NT2/D1 (cell line): ENCODE results near the gene COX11.

Experiments used
- DNase-seq: peaks from one replicate; pipeline ENCODE4 v3.0.0-alpha.2; 2011; ENCODE audit warnings: low read depth, low spot score
- H3K27me3 ChIP-seq: 2 replicates; pipeline ENCODE4 v1.6.0; 2011; ENCODE audit warnings: mild to moderate bottlenecking; ENCODE audit not compliant: insufficient read length, insufficient read depth
- H3K36me3 ChIP-seq: 2 replicates; pipeline ENCODE4 v1.6.1; 2011; ENCODE audit warnings: mild to moderate bottlenecking, low read length, mixed read lengths; ENCODE audit not compliant: insufficient read depth, insufficient read length
- H3K4me1 ChIP-seq: 2 replicates; pipeline ENCODE4 v1.5.1; 2011; ENCODE audit not compliant: insufficient read depth, insufficient read length
- H3K4me3 ChIP-seq: 2 replicates; pipeline ENCODE4 v1.5.1; 2011; ENCODE audit warnings: low read depth; ENCODE audit not compliant: insufficient read length
- H3K9ac ChIP-seq: 2 replicates; pipeline ENCODE4 v1.6.0; 2011; ENCODE audit warnings: low read depth; ENCODE audit not compliant: insufficient read length
- H3K9me3 ChIP-seq: 2 replicates; pipeline ENCODE4 v1.5.1; 2011; ENCODE audit warnings: mild to moderate bottlenecking, low read length; ENCODE audit not compliant: insufficient read depth
- SUZ12 ChIP-seq: IDR thresholded peaks from 2 replicates; pipeline ENCODE4 v1.6.1; 2011; ENCODE audit not compliant: insufficient read length, insufficient read depth; ENCODE audit errors: extremely low read depth
- YY1 ChIP-seq: IDR thresholded peaks from 2 replicates; pipeline ENCODE4 v1.6.1; 2011; ENCODE audit not compliant: insufficient read length, insufficient read depth
- ZNF274 ChIP-seq: IDR thresholded peaks from 2 replicates; pipeline ENCODE4 v1.6.1; 2011; ENCODE audit warnings: mild to moderate bottlenecking, low read depth, low read length

The COX11 gene

GRCh38 chr17:54990118-54990517 is 21.7 kb upstream of the COX11 start:
- no peak for DNase-seq
- Histone ChIP-seq H3K27me3 (no peaks in the 10 kb centered on the region), H3K4me3 (no peak overlapping the region), H3K36me3 (peaks cover 34% of the 10 kb centered on the region), H3K9me3 (no peaks in the 10 kb centered on the region), H3K9ac (no peak overlapping the region), H3K4me1 (no peaks in the 10 kb centered on the region)
- TF ChIP-seq ZNF274 (no peak), SUZ12 (no peak), YY1 (no peak)

DNA sequence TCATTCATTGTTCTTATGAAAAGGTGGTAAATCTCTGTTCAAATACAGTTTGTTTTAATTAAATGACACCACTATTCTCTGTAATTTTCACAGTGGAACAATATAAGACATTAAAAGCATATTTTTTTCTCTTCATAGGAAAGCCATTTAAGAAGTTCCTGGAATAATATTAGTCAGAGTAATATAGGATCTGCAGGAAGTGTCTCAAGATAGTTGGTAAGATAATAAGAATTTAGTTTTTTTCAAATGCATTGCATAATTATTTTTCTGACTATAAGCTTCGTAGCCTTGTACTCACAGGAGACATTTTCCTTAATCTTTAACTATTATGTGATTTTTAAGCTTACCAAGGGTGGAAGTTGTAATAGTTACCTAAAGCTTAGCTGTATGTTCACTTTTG is 17.0 kb upstream of the COX11 start:
- no peak for TF ChIP-seq ZNF274
- no peak for TF ChIP-seq SUZ12
- TF ChIP-seq YY1: no peak
- H3K9me3 ChIP-seq: peaks cover 6% of the 10 kb centered on the region
- DNase-seq: no peak
- H3K27me3 ChIP-seq: no peaks in the 10 kb centered on the region
- no peak overlapping the region for H3K9ac ChIP-seq
- H3K36me3 ChIP-seq: peaks cover 17% of the 10 kb centered on the region
- no peak overlapping the region for H3K4me3 ChIP-seq
- H3K4me1 ChIP-seq: no peaks in the 10 kb centered on the region

- Histone ChIP-seq H3K9me3 (peaks cover 19% of the 10 kb centered on the region), H3K36me3 (peaks cover 14% of the 10 kb centered on the region), H3K4me1 (no peaks in the 10 kb centered on the region), H3K27me3 (no peaks in the 10 kb centered on the region), H3K9ac (no peak overlapping the region), H3K4me3 (no peak overlapping the region)
- no peak for DNase-seq
- TF ChIP-seq SUZ12 (no peak), YY1 (no peak), ZNF274 (no peak)
Observed at GRCh38 chr17:54983260-54983659, 14.8 kb upstream of the COX11 start.

DNA sequence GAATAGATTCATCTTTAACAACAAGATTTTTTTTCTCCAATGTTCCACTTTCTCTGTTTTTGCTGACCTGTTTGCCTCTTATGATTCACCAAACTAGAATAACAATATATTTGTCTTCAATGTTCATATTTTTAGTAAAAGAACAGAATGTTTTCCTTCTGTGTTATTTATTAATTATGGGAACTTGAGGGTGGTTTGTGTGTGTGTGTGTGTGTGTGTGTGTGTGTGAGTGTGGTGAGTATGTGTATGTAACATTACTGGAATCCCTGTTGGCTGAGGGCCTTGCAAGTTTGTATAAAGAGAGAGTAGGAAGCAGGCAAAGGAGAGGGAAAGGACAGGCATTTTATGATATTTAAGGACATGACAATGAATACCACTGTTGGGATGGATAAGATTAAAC is 13.9 kb upstream of the COX11 start:
- H3K27me3 ChIP-seq: no peaks in the 10 kb centered on the region
- peaks cover 10% of the 10 kb centered on the region for H3K36me3 ChIP-seq
- peaks cover 19% of the 10 kb centered on the region for H3K9me3 ChIP-seq
- no peak for TF ChIP-seq ZNF274
- TF ChIP-seq YY1: no peak
- TF ChIP-seq SUZ12: no peak
- H3K4me3 ChIP-seq: no peak overlapping the region
- no peak for DNase-seq
- no peak overlapping the region for H3K9ac ChIP-seq
- no peaks in the 10 kb centered on the region for H3K4me1 ChIP-seq

DNA sequence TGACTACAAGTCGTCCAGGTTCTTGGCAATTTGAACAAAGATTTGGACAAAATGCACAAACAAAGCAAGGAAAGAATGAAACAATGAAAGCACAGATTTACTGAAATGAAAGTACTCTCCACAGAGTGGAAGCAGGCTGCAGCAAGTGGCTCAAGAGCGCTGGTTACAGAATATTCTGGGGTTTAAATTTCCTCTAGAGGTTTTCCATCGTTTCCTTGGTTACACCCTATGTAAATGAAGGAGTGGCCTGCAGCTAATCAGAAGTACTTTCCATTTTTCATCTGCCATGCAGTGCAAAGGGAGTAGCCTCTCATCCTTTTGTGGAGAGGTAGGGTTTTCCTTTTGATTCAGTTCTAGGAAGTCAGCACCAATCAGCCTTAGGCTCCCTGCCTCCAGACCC is 11.9 kb upstream of the COX11 start:
- TF ChIP-seq ZNF274 (no peak), YY1 (no peak), SUZ12 (no peak)
- no peaks in the 10 kb centered on the region for H3K27me3 ChIP-seq
- no peak overlapping the region for H3K9ac ChIP-seq
- no peaks in the 10 kb centered on the region for H3K4me1 ChIP-seq
- no peak for DNase-seq
- peaks cover 29% of the 10 kb centered on the region for H3K9me3 ChIP-seq
- no peak overlapping the region for H3K4me3 ChIP-seq
- peaks cover 7% of the 10 kb centered on the region for H3K36me3 ChIP-seq

DNA sequence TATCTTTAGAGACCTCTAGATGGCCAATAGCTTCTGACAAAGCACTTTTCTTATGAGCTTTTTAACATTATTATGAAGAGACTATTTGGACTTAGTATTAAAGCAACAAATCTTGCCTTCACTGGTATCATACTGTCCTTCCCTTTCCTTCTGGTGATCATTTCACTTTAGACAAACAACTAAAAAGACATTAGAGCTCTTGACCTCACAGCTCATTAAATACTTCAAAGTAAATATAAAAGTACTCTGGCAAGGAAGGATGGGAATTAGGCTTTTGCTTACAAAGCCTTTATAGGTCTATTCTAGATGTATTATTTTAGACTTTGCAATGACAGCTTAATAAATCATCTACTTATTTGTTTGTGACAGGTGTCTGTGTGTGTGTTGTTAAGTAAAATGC is 11.2 kb upstream of the COX11 start:
- H3K4me3 ChIP-seq: no peak overlapping the region
- H3K27me3 ChIP-seq: no peaks in the 10 kb centered on the region
- DNase-seq: no peak
- peaks cover 7% of the 10 kb centered on the region for H3K36me3 ChIP-seq
- H3K9me3 ChIP-seq: peaks cover 29% of the 10 kb centered on the region
- no peak overlapping the region for H3K9ac ChIP-seq
- TF ChIP-seq YY1 (no peak), SUZ12 (no peak), ZNF274 (no peak)
- H3K4me1 ChIP-seq: no peaks in the 10 kb centered on the region

GRCh38 chr17:54977744-54978143 is 9.3 kb upstream of the COX11 start:
- Histone ChIP-seq H3K4me1 (no peaks in the 10 kb centered on the region), H3K9me3 (peaks cover 29% of the 10 kb centered on the region), H3K27me3 (no peaks in the 10 kb centered on the region), H3K9ac (no peak overlapping the region), H3K4me3 (no peak overlapping the region), H3K36me3 (peaks cover 7% of the 10 kb centered on the region)
- DNase-seq: no peak
- TF ChIP-seq YY1: no peak
- TF ChIP-seq ZNF274: no peak
- TF ChIP-seq SUZ12: no peak

DNA sequence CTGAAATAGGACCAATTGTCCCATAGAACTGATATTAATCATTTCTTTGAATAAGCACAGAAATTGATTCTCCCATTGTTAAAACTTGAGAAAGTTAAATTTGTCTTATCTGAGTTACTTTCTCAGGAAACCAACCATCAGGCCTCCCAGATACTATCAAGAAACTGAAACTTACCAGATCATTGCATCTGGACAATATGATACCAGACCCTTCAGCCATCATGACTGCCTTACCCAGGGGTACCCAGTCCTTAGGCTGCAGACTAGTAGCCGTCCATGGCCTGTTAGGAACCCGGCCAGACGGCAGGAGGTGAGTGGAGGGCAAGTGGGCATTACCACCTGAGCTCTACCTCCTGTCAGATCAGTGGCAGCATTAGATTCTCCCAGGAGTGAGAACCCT is 7.9 kb upstream of the COX11 start:
- TF ChIP-seq SUZ12: no peak
- TF ChIP-seq ZNF274: no peak
- no peak for TF ChIP-seq YY1
- H3K36me3 ChIP-seq: peaks cover 8% of the 10 kb centered on the region
- no peaks in the 10 kb centered on the region for H3K27me3 ChIP-seq
- H3K4me3 ChIP-seq: no peak overlapping the region
- H3K9me3 ChIP-seq: peaks cover 29% of the 10 kb centered on the region
- no peak overlapping the region for H3K9ac ChIP-seq
- H3K4me1 ChIP-seq: no peaks in the 10 kb centered on the region
- no peak for DNase-seq
